ENCODE results near the gene OR1L4. TPM values are rescaled to one million over a fixed set of nuclear protein-coding genes. Genes with fewer than 3 reads are reported as not detected.

Gene OR1L4
- total and polyA plus RNA-seq, 2 donors (not counting 3 experiments of a cell fraction or from before 2014, with no cell fraction given) = not detected

GRCh38 chr9:122719218-122719617 is 4.6 kb upstream of the OR1L4 start:
- CTCF ChIA-PET = interaction anchor here (0.8 kb wide), 1 partner anchor 331 kb away, joined by 3 read pairs; no protein-coding TSS in a partner anchor

More at GRCh38 chr9:122719218-122719617, 4.6 kb upstream of the OR1L4 start:
- Histone ChIP-seq H4K20me1 (replicated peaks; ENCODE audit: control insufficient read depth, extremely low read depth, insufficient read depth, low read length) (no peaks in the 10 kb centered on the region), H3K9ac (replicated peaks; ENCODE audit: extremely low read depth, insufficient read depth, low read length) (no peak overlapping the region), H3K4me3 (replicated peaks in 1 of 3; ENCODE audit: insufficient read depth in 1 of 3, low read depth in 1 of 3, low read length in 3 of 3) (no peak overlapping the region), H2AFZ (ENCODE audit: low read depth, low read length) (no peak overlapping the region), H3K27me3 (ENCODE audit: control insufficient read depth in 2 of 2, insufficient read depth in 2 of 2, low read length in 2 of 2) (no peaks in the 10 kb centered on the region), H3K4me2 (ENCODE audit: insufficient read depth, low read length) (no peak overlapping the region), H3K79me2 (ENCODE audit: control insufficient read depth, insufficient read depth, low read length) (no peaks in the 10 kb centered on the region), H3K4me1 (ENCODE audit: control insufficient read depth, extremely low read depth, insufficient read depth, low read length) (no peaks in the 10 kb centered on the region), H3K36me3 (ENCODE audit: control insufficient read depth in 2 of 2, extremely low read depth in 1 of 2, insufficient read depth in 2 of 2, low read length in 2 of 2) (no peaks in the 10 kb centered on the region), H3K9me3 (replicated peaks; ENCODE audit: control insufficient read depth, insufficient read depth, low read length) (no peaks in the 10 kb centered on the region), H3K9me1 (replicated peaks; ENCODE audit: control insufficient read depth, extremely low read depth, insufficient read depth, low read length) (no peaks in the 10 kb centered on the region), H3K27ac (ENCODE audit: insufficient read depth, low read depth, low read length) (no peak overlapping the region)
- TF ChIP-seq CTCF (IDR thresholded peaks at IDR 0.05; ENCODE audit: extremely low read depth in 1 of 2, insufficient read depth in 1 of 2, low read depth in 1 of 2, low read length in 2 of 2) (no peak), MAX (IDR thresholded peaks at IDR 0.05; ENCODE audit: insufficient read depth, insufficient read length) (no peak), FOS (IDR thresholded peaks at IDR 0.05; ENCODE audit: borderline replicate concordance, insufficient read depth, low read length) (no peak), POLR2A (IDR thresholded peaks at IDR 0.05; ENCODE audit: low read depth, low read length) (no peak), MYC (IDR thresholded peaks at IDR 0.05; ENCODE audit: low read depth, low read length) (no peak), EZH2 (IDR thresholded peaks at IDR 0.05; ENCODE audit: borderline replicate concordance, low read depth, low read length, severe bottlenecking) (no peak), POLR2AphosphoS5 (IDR thresholded peaks at IDR 0.05; ENCODE audit: insufficient read depth, low read depth, low read length) (no peak), JUN (IDR thresholded peaks at IDR 0.05; ENCODE audit: borderline replicate concordance, insufficient read depth, insufficient read length, low read depth) (no peak), GATA2 (IDR thresholded peaks at IDR 0.05; ENCODE audit: insufficient read depth, insufficient read length, low read depth, low read length) (no peak)
- POLR2A ChIA-PET = no interaction called here
- FAIRE-seq (no peak), DNase-seq (ENCODE audit: low read depth, low spot score) (no peak)
- no TSS peak for BruUV-seq (replicated peaks)
- intact Hi-C loops (cut with micrococcal nuclease) (no loop called here), dilution Hi-C loops (cut with MboI; ENCODE audit: extremely low pct_ligation_motif_present, low sequenced_read_pairs) (no loop called here)

Measured in endothelial cell of umbilical vein (primary cell).